ENCODE data around the gene P2RX6. TPM values are rescaled to one million over a fixed set of nuclear protein-coding genes. Genes with fewer than 3 reads are reported as not detected.

The P2RX6 gene
- total and polyA plus RNA-seq, 2 experiments from 2014 or later, result not detected

DNA sequence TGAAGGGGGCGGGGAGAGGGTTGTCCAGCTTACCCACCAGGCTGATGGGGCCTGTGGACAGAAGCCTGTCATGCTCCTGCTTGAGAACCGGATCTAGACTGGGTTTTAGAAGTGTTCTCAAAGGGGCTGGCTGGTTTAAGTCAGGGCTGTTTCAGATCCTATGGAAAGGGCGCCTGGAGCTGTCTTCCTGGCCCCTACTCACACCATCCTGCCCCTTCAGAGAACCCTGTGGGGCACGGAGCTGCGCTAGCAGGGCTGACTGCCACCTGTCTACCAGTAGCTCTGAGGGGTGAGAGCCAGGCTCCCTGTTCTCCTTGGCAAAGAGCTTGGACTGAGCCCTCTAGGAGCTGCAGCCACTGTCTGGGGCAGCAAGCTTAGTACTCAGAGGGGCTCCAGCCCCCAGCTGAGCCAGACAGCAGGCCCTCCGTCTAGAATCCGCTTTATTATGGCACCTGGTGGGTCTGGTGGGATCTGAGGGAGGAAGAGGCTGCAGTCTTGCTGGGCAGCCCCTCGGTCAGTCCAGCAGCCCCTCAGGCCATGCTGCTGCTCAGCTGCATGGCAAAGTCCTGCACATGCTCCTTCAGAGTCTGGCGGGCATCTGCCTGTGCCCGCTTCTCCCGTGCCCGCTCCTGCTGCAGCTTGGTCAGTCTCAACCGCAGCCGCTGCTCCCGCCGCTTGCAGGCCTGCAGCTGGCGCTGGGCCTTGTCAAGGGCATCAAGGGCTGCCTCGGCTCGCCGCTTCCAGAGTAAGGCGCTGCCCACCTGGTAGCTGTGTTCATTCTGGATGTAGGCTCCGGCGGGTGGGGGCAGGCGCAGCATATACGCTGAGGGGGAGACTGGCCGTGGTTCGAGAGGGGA is 15.4 kb upstream of the P2RX6 start:
- no peaks in the 10 kb centered on the region for H3K27me3 ChIP-seq (ENCODE audit: insufficient read depth)
- Mint-ChIP-seq H3K27me3 (ENCODE audit: insufficient read depth, low read depth, poor library complexity) (peaks cover 14% of the 10 kb centered on the region), H3K36me3 (ENCODE audit: low read depth) (peaks cover 22% of the 10 kb centered on the region; the same call in 1 of the 3 replicates), H3K27ac (no peak overlapping the region), H3K4me3 (peak overlapping the region; percentile 91; the same call in 1 of the 3 replicates), H3K9me3 (no peaks in the 10 kb centered on the region), H3K4me1 (peaks cover 8% of the 10 kb centered on the region; the same call in 2 of the 3 replicates)
- no peak overlapping the region for H2AFZ ChIP-seq
- TF ChIP-seq CREB1 (CRISPR knock-in tag; IDR thresholded peaks at IDR 0.05; ENCODE audit: low read depth) (no peak), NANOG (IDR thresholded peaks at IDR 0.05; ENCODE audit: borderline replicate concordance) (no peak), ZNF114 (CRISPR knock-in tag; IDR thresholded peaks at IDR 0.05) (no peak), STAT1 (IDR thresholded peaks at IDR 0.05; ENCODE audit: unreplicated experiment) (no peak), EZH2phosphoT487 (IDR thresholded peaks at IDR 0.05; ENCODE audit: unreplicated experiment) (no peak), EZH2 (IDR thresholded peaks at IDR 0.05; ENCODE audit: low read depth, unreplicated experiment) (no peak), JUNB (IDR thresholded peaks at IDR 0.05; ENCODE audit: unreplicated experiment) (no peak)
- TF ChIP-seq, protein P1, sequence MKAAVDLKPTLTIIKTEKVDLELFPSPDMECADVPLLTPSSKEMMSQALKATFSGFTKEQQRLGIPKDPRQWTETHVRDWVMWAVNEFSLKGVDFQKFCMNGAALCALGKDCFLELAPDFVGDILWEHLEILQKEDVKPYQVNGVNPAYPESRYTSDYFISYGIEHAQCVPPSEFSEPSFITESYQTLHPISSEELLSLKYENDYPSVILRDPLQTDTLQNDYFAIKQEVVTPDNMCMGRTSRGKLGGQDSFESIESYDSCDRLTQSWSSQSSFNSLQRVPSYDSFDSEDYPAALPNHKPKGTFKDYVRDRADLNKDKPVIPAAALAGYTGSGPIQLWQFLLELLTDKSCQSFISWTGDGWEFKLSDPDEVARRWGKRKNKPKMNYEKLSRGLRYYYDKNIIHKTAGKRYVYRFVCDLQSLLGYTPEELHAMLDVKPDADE (IDR thresholded peaks at IDR 0.05), result no peak
- TF ChIP-seq, protein P2, sequence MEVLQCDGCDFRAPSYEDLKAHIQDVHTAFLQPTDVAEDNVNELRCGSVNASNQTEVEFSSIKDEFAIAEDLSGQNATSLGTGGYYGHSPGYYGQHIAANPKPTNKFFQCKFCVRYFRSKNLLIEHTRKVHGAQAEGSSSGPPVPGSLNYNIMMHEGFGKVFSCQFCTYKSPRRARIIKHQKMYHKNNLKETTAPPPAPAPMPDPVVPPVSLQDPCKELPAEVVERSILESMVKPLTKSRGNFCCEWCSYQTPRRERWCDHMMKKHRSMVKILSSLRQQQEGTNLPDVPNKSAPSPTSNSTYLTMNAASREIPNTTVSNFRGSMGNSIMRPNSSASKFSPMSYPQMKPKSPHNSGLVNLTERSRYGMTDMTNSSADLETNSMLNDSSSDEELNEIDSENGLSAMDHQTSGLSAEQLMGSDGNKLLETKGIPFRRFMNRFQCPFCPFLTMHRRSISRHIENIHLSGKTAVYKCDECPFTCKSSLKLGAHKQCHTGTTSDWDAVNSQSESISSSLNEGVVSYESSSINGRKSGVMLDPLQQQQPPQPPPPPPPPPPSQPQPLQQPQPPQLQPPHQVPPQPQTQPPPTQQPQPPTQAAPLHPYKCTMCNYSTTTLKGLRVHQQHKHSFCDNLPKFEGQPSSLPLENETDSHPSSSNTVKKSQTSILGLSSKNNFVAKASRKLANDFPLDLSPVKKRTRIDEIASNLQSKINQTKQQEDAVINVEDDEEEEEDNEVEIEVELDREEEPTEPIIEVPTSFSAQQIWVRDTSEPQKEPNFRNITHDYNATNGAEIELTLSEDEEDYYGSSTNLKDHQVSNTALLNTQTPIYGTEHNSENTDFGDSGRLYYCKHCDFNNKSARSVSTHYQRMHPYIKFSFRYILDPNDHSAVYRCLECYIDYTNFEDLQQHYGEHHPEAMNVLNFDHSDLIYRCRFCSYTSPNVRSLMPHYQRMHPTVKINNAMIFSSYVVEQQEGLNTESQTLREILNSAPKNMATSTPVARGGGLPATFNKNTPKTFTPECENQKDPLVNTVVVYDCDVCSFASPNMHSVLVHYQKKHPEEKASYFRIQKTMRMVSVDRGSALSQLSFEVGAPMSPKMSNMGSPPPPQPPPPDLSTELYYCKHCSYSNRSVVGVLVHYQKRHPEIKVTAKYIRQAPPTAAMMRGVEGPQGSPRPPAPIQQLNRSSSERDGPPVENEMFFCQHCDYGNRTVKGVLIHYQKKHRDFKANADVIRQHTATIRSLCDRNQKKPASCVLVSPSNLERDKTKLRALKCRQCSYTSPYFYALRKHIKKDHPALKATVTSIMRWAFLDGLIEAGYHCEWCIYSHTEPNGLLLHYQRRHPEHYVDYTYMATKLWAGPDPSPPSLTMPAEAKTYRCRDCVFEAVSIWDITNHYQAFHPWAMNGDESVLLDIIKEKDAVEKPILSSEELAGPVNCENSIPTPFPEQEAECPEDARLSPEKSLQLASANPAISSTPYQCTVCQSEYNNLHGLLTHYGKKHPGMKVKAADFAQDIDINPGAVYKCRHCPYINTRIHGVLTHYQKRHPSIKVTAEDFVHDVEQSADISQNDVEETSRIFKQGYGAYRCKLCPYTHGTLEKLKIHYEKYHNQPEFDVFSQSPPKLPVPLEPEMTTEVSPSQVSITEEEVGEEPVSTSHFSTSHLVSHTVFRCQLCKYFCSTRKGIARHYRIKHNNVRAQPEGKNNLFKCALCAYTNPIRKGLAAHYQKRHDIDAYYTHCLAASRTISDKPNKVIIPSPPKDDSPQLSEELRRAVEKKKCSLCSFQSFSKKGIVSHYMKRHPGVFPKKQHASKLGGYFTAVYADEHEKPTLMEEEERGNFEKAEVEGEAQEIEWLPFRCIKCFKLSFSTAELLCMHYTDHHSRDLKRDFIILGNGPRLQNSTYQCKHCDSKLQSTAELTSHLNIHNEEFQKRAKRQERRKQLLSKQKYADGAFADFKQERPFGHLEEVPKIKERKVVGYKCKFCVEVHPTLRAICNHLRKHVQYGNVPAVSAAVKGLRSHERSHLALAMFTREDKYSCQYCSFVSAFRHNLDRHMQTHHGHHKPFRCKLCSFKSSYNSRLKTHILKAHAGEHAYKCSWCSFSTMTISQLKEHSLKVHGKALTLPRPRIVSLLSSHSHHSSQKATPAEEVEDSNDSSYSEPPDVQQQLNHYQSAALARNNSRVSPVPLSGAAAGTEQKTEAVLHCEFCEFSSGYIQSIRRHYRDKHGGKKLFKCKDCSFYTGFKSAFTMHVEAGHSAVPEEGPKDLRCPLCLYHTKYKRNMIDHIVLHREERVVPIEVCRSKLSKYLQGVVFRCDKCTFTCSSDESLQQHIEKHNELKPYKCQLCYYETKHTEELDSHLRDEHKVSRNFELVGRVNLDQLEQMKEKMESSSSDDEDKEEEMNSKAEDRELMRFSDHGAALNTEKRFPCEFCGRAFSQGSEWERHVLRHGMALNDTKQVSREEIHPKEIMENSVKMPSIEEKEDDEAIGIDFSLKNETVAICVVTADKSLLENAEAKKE (CRISPR knock-in tag; IDR thresholded peaks at IDR 0.05), result no peak
- TF ChIP-seq, protein P3, sequence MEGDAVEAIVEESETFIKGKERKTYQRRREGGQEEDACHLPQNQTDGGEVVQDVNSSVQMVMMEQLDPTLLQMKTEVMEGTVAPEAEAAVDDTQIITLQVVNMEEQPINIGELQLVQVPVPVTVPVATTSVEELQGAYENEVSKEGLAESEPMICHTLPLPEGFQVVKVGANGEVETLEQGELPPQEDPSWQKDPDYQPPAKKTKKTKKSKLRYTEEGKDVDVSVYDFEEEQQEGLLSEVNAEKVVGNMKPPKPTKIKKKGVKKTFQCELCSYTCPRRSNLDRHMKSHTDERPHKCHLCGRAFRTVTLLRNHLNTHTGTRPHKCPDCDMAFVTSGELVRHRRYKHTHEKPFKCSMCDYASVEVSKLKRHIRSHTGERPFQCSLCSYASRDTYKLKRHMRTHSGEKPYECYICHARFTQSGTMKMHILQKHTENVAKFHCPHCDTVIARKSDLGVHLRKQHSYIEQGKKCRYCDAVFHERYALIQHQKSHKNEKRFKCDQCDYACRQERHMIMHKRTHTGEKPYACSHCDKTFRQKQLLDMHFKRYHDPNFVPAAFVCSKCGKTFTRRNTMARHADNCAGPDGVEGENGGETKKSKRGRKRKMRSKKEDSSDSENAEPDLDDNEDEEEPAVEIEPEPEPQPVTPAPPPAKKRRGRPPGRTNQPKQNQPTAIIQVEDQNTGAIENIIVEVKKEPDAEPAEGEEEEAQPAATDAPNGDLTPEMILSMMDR (conservative IDR thresholded peaks at IDR 0.05; ENCODE audit: low read depth in 2 of 2), result no peak
- peaks cover 10% of the 10 kb centered on the region; the same call in 1 of the 2 replicates for H3F3A ChIP-seq (replicated peaks; ENCODE audit: low read depth)
- H4K20me1 ChIP-seq (replicated peaks; ENCODE audit: insufficient read depth), result no peaks in the 10 kb centered on the region
- H3K4me1 ChIP-seq (ENCODE audit: insufficient read depth), result peaks cover 9% of the 10 kb centered on the region
- DNase-seq (ENCODE audit: low spot score) (no peak), ATAC-seq (no peak)
- H3K27ac ChIP-seq (ENCODE audit: low read depth), result no peak overlapping the region
- H3K4me2 ChIP-seq, result no peak overlapping the region
- no peaks in the 10 kb centered on the region for H3K9me2 ChIP-seq (ENCODE audit: insufficient read depth)
- 0 out of 2 replicates have a peak, but pooled peaks cover 4% of the 10 kb centered on the region for H3K79me2 ChIP-seq (replicated peaks; ENCODE audit: insufficient read depth)
- H3K36me3 ChIP-seq (ENCODE audit: insufficient read depth), result no peaks in the 10 kb centered on the region
- no peak overlapping the region for H3K4me3 ChIP-seq
